HuH-7 (cell line): ENCODE data around the gene MEGF9.
"Not testable (repeated sequence)": the region's sequence is repeated elsewhere in the genome, so short reads cannot be mapped to it uniquely, and the experiment has no call there.

ENCODE experiments used
- DNase-seq: peaks from one replicate; pipeline ENCODE4 v3.0.0; 2011; ENCODE audit warnings: low spot score

The MEGF9 gene

DNA sequence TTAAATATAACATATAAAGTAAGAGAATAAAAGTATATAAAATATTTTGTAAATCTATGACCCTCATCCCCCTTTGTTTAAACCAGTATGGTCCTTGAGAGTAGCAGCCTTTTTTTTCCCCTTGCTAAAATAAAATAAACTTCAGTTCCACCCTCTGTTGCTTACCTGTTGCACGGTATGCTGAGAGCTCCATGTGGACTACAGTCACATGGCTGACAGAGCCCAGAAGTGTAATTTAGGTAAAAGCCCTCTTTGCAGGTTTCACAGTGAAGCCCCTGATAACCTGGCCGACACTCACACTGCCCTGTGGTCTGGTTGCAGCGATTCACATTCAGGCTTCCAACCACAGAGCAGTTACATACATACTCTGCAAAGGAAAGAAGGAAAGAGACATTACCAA, 55.1 kb downstream of the MEGF9 start:
- DNase-seq, result no peak

DNA sequence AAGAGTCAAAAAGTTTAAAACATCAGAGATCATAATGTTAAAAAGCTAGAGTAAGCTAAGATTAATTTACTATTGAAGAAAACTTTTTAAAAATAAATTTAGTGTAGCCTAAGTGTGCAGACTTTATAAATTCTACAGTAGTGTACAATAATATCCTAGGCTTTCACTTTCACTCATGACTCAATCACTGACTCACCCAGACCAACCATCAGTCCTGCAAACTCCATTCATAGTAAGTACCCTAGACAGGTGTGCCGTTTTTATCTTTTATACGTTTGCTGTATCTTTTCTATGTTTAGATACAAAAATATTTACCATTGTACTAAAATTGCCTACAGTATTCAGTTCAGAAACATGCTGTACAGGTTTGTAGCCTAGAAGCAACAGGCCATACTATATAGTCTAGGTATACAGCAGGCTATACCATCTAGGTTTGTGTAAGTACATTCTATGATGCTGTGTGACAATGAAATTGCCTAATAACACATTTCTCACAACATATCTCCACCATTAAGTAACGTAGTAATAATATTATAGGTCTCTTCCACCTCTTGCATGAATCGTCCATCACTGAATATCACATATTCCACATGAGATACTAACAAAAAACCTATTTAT, 59.2 kb downstream of the MEGF9 start:
- no peak for DNase-seq

DNA sequence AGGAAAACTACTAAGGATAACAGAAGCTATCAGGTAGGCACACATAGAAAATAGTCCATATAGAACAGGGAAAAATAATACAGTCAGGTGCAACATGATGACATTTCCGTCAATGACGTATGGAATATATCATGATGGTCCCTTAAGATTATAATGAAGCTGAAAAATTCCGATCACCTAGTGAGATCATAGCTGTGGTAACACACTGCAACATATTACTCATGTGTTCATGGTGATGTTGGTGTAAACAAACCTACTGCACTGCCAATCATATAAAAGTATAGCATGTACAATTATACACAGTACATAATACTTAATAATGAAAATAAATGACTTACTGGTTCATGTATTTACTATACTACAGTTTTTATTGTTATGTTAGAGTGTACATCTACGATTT, 60.0 kb downstream of the MEGF9 start:
- no peak for DNase-seq

DNA sequence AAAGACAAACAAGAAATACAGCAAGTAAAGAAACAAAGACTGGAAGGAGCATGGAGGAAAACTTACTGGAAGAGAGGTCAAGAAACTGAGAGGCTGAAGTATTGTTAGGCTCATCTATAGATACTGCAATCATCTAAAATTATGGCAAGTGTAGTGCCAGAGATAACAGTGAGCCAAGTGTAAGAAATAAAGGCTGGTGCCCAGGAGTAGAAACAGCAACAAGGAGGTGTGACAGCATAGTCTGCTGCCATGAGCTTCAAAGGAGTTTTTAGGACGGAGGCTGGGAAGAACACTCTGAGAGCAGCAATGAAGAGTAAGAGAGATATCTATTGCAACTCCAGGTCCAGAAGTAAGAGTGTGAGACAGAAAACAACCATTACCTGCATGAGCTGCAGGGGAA, 60.5 kb downstream of the MEGF9 start:
- DNase-seq, result no peak

DNA sequence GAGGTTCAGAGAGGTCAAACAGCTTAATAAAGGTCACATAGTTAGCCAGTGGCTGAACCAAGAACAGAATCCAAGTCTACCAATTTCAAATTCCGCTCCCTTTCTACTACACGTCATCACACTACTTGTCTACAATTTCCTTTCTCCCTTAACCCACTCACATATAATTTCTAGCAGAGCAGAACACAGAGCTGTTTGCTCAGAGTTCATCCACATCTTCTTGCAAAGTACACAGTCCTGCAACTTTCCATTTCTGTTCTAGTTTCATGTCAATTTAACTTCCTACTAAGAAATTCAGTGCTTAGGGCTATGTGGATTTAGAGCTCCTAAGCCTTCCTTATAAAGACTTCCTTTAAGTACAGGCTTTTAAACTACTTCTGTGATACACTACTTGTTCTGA, 61.3 kb downstream of the MEGF9 start:
- no peak for DNase-seq

DNA sequence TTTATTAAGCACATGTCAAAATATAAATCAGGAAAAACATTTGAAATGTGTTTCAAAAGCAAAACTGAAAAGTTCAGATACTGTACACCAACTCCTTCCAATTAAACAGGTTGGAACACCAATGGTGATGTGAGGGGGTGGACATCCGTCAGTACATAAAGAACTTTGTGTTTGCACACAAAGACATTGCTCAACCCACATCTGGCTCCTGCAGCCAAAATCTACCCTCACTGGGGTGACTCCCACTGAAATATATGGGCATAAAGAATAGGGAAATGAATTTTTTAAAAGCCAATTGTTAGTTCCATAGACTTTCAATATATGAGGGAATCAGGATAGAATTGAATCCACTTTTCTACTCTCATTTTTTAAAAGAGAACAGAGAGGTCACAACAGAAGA, 63.9 kb downstream of the MEGF9 start:
- peak; percentile 19 for DNase-seq

DNA sequence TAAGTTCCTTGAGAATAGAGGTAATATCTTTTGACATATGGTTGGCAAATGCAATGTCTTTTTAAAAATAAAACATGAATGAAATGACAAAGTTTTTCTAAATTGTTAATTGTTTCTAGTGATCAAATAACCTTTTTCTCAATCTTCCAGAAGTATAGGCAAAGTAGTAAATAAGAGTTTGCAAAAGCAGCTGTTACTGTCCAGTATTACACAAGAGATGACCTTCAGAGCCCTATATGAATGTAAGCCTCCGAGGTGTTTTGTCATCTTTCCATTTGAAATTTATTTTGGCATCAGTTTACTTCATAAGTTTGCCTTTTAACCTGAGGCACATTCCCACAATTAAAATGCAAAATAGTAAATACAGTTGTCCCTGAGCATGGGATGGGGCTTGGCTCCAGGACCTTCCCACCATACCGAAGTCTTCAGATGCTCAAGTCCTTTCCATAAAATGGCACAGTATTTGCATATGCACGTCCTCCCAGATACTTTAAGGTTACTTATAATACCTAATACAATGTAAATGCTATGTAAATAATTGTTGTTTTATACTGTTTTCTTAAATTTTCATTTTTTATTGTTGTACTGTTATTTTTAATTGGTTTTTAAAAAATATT, 65.6 kb downstream of the MEGF9 start:
- no peak for DNase-seq

DNA sequence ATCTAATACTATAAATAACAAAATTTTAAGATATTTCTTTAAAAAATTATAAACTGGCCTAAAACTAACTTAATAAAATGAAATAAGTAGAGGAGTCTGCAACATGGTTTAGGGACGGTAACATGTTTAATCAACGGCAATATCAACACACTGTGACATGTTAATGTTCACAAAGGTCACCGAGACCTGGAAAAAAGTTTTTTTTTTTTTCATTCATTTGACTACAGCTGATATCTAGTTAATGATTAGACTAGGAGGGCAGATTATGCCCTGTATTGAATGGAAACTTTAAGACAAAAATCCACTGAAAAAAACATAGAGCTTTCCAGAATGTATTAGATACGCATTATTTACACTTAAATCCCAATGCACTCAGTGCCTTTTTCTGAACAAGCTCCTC, 67.3 kb downstream of the MEGF9 start:
- DNase-seq, result peak; percentile 22

DNA sequence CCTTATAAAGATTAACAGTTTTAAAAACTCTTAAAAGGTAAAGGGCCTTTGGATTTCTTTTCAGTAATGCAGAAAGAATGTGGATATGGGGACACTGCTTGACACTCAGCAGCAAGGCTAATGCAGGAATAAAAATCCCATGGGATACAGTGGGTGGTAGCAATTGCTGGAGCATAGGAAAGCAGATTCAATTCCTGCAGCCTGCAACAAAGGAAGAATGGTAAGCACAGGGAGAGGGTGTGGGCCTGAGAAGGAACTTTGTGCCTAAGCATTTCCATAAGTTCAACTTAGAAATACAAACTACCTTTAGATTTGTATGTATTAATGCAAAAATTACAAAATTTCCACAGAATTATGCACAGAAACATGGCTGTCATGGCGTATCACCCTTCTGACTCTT, 68.5 kb downstream of the MEGF9 start:
- DNase-seq, result no peak

DNA sequence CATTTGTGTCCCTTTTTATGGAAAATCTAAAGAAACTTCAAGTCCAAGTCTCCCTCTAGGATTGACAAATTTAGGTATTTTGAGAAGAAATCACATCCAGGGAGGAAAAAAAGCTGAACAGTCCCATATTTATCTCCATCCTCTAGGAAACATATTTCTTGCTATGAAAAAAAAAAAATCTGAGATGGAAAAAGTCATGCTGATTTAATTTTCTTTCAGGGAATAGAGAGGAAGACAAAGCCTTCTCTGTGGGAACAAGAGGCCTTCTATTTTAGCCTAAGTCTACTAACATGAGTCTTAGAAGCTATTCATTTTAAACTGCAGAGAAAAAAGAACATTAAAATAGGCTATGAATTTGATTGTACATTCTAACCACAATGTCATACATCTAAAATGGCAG, 71.2 kb downstream of the MEGF9 start:
- no peak for DNase-seq

DNA sequence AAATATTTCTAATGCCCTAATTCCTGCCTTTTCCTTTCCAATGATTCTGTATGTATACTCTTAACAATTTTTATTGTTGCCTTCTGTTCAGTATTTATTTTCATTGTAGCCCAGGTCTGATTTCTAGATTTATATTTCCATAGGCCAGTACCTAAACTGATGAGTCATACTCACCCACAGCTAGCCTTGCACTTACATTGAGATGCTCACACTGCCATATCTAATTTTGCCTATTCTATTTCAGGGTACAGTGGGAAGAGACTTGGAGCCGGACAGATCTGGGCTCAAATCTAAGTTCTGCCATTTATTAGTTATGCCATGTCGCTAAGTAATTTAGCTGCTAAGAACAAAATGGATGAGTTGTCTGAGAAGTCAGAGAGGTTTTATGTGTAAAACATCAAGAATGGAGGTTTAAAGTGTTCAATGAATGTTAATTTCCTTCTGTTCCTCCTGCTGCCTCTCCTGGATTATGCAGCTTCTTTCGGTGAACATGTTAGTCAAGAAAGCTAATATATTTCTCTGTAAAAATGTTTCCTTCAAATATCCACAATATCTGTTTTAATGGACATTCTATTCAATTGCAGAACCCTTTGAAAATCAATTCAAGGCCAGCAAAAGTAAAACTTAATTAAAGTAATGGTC, 72.0 kb downstream of the MEGF9 start:
- no peak for DNase-seq

DNA sequence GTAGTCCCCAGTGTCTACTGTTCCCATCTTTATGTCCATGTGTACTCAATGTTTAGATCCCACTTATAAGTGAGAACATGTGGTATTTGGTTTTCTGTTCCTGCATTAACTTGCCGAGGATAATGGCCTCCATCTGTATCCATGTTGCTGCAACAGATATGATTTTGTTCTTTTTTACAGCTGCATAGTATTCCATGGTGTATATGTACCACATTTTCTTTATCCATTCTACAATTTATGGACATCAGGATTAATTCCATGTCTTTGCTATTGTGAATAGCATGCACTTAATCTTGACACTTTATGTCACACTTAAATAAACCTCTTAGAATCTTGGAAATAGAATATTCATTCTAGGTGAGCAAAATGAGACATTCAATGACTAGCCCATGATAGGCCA, 73.4 kb downstream of the MEGF9 start:
- DNase-seq, result not testable (repeated sequence)

DNA sequence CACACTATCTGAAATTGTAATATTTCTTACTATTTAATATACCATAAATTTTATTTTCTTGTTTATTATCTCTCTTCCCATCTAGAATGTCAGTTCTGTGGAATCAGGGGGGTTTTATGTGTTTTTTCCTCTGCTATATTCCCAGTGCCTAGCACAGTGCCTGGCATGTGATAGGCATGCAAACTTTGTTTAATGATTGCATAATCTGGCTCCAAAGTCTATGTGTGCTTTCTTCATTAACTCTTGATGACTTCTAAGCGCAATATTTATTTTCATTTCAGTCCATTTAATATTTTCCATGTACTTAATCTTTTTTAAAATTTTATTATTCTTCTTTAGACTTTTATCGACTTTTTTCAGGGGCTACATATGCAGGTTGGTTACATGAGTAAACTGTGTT, 73.9 kb downstream of the MEGF9 start:
- DNase-seq, result no peak

DNA sequence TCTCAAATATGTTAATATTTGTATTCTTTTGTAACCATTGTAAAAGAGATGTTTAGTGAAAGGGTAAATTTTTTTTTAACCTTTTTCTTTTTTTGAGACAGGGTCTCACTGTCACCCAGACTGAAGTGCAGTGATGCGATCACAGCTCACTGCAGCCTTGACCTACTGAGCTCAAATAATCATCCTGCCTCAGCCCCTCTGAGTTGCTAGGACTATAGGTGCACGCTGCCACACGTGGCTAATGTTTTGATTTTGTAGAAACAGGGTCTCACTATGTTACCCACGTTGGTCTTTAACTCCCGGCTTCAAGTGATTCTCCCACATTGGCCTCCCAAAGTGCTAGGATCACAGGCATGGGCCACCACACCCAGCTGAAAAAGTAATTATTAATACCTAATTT, 76.4 kb downstream of the MEGF9 start:
- DNase-seq, result no peak

DNA sequence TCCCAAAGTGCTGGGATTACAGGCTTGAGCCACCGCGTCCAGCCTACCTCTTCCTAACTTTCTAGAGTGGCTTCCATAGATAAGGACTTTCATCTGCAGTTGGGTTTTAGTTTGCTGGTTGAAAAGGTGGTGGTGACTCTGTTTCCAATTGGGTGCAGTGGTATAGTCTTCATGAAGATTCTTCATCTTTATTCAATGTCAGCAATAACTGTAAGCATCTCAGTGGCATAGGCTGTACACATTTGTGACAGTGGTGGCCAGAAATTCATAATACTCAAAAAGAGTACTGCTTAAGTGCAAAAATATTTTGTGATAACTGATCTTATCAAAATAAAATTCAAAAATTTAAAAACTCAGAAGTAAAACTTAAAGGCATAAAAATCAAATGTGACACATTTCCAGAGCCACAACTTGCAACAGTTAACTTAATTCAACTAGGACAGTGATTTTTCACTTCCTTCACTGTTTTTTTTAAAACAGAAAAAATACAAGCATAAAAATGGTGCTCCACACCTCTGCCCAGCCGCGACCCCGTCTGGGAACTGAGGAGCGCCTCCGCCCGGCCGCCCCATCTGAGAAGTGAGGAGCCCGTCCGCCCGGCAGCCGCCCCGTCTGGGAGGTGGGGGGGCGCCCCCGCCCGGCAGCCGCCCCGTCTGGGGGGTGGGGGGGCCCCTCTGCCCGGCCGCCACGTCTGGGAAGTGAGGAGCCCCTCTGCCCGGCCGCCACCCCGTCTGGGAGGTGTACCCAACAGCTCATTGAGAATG, 77.9 kb downstream of the MEGF9 start:
- no peak for DNase-seq

DNA sequence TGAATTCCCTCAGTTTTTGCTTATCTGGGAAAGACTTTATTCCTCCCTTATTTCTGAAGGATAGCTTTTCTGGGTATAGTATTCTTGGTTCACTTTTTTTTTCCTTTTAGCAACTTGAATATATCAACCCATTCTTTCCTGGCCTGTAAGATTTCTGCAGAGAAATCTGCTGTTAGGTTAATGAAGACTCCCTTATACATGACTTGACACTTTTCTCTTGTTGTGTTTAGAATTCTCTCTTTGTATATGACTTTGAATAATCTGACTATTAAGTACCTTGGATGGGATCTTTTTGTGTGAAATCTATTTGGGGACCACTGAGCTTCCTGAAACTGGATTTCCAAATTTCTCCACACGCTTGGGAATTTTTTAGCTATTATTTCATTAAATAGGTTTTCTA, 79.3 kb downstream of the MEGF9 start:
- DNase-seq, result no peak

DNA sequence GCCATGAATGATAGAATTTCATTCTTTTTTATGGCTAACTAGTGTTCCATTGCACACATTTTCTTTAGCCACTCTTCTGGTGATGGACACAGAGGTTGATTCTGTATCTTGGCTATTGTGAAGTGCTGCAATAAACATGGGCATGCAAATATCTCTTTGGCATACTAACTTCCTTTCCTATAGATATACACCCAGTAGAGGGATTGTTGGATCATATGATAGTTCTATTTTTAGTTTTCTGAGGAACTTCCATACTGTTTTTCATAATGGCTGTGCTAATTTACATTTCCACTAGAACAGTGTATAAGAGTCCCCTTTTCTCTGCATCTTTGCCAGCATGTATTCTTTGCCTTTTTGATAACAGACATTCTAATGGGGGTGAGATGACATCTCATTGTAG, 83.9 kb downstream of the MEGF9 start:
- no peak for DNase-seq

DNA sequence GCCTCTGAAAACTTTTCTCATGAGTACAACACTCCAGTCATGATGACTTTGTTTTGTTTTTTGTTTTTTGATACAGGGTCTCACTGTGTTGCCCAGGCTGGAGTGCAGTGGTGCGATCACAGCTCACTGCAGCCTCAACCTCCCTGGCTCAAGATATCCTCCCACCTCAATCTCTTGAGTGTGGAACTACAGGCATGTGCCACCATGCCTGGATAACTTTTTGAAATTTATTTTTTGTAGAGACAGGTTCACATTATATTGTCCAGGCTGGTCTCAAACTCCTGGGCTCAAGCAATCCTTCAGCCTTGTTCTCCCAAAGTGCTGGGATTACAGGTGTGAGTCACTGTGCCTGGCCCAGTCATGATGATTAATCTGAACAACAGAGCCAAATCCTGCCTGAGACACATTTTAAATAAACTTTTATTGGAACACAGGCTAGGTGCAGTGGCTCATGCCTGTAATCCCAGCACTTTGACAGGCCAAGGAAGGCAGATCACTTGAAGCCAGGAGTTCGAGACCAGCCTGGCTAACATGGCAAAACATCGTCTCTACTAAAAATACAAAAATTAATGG, 85.3 kb downstream of the MEGF9 start:
- not testable (repeated sequence) for DNase-seq

DNA sequence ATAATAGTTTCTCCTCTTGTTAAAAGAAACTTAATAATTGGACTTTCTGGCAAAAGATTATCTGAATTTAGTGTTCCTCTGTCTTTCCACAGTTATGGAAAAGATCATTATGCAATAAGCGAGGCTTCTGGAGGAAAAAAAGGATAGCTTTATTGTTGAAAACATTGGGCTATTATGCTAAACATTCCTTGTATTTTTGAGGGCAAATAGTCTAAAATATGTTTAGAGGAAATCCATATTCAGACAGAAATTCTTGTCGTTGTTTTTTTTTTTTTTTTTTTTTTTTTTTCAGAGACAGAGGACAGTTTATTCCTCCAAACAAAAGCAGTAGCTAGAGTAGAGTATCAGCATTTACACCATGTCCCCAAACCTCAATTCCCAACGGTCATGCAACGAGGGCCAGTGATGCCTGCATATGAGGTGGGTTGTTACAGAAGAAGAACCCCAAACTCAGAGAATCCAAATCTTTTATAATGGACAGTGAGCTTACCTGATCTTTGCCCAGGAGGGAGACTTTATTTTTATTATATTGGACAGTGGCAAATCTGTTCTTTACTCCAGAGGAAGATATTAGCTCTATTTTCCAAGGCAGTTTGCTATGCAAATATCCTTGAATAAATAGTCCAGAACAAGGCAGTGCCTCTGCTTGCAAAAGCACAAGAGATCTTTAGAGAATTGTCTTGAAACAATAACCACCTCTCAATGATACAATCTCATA, 85.9 kb downstream of the MEGF9 start:
- DNase-seq, result no peak

DNA sequence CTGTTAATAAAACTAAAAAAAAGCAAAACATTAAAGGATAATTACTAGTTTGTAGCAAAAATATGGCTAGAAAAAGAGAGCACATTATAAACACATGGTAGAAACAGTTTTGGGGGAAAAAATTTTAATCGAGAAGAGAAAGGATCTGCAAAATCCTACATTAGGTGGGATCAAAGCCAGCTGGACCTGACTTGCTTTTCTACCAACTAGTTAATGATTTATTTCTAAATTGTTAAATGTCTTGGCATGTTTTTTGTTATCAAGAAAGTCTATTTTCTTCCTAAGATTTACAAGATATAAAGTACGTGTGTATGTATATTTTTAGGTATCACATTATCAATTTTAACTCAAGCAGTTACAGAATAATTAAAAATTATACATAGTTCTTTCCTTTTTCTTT, 87.2 kb downstream of the MEGF9 start:
- DNase-seq, result no peak

DNA sequence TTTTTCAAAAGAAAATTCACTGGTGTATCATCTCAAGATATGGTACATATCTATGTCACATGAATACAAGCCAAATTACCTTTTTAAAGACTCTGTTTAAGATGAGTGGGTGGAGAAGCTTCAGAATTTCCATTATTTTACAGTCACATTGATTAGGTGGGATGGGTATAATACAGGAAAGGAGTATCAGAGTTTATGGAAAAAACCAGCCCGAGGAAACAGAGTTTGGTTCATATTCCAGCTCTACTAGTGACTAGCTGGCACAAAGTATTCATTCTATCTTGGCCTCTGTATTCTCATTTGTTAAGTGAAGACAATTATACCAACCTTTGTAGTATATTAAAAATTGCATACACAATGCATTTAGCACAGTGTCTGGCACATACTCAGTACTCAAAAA, 87.8 kb downstream of the MEGF9 start:
- DNase-seq, result no peak

DNA sequence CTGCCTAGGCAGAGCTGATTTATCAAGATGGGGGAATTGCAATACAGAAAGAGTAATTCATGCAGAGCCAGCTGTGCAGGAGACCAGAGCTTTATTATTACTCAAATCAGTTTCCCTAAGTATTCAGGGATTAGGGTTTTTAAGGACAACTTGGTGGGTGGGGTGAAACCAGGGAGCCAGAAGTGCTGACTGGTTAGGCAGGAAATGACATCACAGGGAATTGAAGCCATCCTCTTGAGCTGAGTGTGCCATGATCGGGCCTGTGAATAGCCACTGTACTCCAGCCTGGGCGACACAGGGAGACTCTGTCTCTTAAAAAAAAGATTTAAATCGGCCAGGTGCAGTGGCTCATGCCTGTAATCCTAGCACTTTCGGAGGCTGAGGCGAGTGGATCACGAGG, 89.0 kb downstream of the MEGF9 start:
- DNase-seq, result no peak
